SW480 (cell line): ENCODE results near the gene CRPPA.

Experiments used
- DNase-seq: peaks from one replicate; pipeline ENCODE4 v3.0.0-alpha.2; 2016; ENCODE audit warnings: low spot score

CRPPA gene

DNA sequence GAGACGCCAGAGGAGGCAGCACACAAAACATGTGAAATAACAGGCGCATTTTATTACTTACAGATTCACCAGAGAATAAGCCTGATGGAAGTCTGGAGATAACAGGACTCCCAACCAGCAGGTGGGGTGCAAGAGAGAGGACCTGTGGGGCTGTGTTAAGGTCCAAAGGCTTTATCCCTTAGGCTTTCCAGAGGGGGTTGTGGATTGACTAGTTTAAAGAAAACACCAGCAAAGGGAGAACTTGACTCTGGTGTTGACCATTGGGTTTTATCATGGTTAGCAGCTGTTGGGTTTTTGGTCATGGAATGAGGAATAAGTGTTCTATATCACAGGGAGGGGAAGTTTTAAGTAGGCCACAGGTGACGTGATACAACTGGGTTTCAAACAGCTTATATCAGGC is 1.6 kb upstream of the CRPPA start:
- DNase-seq = no peak

DNA sequence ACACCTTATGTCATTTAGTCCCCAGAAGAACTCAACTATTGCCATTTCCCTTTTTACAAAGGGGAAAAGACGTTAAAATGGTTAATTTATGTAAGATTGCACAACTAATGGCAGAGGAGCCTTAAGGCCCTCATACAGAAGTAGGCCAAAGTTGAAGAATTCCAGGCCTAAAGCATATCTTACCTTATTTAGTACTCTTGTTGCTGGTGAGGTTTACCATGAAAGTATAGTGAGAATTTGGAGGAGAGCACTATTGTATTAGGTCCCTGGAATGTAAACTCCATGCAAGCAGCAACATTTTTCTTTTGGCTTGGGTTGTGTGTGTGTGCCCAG is 731 bp upstream of the CRPPA start:
- DNase-seq = peak; percentile 23

DNA sequence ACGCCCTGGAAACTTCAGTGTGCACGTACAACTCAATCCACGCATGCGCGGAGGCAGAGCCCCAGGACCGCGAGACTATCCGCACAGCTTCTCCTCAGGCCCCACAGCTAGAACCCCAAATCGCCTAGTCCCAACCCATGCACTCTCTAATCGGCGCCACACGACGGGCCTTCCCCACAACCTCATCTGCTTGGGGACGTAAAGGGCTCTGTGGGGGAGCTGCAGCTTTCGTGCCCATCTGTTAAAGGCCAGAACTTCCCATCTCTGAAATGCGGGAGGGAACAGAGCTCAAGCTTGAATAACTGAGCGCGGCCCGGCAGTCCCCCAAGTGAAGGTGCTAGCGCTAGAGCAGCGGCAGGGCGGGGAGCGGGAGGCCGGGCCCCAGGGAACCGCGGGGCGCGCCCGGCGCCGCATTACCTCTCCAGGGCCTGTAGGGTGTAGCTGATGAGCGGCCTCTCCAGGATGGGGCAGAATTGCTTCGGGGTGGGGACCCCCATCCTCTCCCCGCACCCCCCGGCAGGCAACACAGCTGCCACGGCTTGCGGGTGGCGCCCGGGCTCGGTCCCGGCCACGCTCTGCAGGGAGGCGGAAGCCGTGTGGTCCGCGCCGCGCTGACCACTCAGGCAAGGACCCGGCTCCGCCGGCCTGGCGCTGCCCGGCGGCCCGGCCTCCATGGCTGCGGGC is 547 bp downstream of the CRPPA start:
- peak; percentile 97 for DNase-seq

DNA sequence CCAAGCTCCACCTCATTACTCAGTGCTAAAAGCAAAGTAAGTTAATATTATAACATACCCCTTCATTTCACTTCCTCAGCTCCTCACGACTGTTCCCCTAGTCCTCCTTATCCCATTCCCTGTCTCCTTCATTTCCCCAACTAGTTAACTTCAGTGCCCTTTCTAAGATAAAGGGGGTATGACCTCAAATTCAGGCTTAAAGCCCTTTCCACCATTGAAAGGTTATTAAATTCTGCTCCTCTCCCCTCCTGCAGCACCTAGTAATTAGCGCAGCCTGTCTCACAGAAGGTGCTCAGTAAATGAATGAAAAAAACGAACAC is 1.0 kb downstream of the CRPPA start:
- DNase-seq = no peak

DNA sequence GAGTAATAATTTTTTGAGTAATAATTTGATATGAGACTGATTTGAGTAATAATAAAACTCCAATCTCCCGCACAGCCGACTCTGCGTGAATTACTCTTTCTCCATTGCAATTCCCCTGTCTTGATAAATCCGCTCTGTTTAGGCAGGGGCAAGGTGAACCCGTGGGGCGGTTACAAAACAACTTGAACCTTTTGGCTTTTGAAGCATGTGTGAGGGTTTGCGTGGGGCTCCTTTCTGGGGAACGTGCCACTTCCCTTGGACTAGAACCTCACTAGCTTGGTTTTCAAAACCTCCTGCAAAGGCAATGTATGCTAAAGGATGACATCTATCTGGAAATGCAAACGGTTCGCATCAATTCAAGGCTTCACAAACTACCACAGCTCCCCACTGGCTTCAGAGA is 1.5 kb downstream of the CRPPA start:
- no peak for DNase-seq

DNA sequence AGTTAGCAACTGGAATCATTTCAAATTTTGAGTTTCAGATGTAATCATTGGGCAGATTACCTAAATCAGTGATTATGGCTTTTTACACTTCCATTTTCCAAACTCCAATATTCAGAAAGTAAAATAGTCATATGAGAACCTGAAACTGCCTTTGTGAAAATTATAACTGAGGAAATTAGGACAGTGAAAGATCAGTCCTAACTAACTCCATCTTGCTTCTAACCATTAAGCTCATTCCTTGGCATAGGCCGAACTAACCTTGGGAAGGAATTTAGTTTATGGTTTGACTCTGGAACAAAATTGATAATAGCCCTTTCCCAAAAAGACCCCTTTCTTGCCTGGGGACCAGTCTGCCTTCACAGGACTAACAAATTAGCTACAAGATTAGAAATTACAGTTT is 2.2 kb downstream of the CRPPA start:
- DNase-seq = no peak

DNA sequence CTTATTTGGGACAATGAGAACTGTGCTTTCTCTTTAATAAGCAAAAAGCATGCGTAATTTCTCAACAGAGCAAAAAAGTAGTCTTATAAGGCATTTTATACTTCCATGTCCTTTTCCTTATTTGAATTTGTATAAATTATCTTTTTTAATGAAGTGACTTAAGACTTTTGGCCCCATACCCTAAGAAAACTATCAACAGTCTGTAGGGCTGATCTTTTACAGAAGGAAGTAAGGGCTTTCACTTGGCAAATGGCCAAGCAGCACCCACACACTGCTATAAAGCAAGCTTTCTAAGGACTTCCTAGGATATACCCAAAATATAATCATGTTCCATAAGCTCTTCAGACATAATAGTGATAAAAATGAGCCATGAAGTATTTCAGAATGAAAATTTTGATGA is 3.4 kb downstream of the CRPPA start:
- no peak for DNase-seq

DNA sequence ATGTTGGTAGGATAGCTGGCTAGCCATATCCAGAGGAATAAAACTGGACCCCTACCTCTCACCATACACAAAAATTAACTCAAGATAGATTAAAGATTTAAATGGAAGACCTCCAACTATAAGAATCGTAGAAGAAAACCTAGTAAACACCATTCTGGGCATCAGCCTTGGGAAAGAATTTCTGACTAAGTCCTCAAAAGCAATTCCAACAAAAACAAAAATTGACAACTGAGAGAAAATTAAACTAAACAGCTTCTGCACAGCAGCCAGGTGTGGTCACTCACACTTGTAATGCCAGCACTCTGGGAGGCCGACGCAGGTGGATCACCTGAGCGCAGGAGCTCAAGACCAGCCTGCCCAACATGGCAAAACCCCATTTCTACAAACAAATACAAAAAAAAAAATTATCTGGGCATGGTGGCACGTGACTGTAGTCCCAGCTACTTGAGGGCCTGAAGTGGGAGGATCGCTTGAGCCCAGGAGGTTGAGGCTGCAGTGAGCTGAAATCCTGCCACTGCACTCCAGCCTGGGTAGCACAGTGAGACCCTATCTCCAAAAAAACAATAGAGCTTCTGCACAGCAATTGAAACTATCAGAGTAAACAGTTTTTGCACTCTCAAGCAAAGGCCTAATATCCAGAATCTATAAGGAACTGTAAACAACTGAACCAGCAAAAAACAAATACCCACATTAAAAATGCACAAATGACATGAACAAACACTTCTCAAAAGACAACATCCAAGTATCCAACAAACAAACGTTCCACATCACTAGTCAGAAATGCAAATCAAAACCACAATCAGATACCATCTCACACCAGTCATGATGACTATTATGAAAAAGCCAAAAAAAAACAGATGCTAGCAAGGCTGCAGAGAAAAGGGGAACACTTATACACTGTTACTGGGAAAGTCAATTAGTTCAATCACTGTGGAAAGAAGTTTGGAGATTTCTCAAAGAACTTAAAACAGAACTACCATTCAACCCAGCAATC is 4.8 kb downstream of the CRPPA start:
- peak; percentile 26 for DNase-seq

DNA sequence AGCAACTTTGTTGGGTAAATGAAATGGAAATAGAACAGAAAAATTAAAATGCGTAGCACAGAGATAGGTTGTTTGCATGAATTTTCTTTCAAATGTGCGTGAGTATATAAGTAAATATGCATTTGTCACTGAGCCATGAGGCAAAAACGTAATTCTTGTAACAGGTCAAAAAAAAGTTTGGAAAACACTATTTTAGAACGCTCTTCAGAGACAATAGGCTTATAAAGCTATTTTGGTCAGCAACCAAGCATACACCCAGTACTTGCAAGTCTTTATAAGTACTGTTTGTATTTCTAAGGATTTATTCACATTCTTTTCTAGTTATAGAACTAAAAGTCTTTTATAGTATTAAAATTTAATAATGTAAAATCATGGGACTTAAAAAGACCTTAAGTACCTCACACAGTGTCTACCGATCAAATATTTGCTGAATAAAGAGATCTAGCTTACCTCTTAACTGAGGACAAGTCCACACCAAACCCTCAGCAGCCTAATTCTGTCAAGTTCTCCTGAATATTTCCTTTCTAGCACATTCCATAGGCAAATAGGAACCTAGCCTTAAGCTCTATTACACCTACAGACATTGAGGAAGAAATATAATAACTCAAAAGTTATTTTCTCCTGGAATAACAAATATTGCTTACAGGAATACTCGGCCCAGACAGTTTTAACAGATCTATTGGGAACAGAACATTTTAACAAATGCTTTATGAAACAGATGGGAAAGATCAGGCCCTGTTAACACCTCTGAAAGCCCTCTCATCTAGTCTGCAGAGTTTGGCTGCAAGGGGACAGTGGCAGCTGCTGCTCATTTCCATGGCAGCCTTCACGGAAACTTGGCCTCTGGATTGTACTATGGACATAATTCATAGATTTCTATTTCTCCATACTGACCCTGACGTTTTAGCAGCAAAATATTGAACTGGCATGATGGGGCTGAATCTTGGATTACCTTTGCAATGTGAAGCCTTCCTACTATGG is 8.8 kb downstream of the CRPPA start:
- no peak for DNase-seq

DNA sequence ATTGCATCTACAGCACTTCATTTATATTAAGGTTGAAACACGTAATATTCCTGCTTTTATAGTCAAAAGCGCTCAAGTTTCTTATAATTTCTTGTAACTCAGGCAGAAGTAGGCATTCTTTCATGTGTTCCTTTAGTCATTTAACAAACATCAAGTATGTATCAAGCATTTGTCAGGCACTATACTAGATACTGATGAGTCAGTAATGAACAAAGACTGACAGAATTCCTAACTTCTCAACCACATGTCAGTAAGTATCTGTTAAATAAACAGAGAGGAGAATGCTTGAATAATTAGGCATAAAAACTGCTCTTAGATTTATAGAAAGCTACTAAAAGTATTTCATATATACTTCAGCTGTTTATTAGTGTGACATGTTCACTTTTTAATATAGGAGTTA is 9.9 kb downstream of the CRPPA start:
- no peak for DNase-seq

DNA sequence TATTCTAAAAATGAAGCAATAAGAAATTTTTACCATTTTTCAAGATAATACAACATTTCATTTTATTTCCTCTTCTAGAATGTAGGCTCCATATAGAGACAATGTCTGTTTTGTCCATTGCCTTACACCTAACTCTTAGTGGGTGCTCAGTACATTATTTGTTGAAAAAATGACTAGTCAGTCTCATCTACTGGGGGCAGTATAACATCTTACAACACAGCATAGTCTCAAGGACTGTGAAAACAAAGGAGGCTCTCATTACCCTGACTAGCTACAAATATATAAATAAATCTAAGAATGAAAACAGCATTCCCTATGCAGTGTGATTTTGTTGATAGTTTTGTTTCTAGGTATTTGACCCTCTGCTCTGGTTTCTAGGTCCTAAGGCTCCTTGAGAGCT is 11.6 kb downstream of the CRPPA start:
- DNase-seq = peak; percentile 22

DNA sequence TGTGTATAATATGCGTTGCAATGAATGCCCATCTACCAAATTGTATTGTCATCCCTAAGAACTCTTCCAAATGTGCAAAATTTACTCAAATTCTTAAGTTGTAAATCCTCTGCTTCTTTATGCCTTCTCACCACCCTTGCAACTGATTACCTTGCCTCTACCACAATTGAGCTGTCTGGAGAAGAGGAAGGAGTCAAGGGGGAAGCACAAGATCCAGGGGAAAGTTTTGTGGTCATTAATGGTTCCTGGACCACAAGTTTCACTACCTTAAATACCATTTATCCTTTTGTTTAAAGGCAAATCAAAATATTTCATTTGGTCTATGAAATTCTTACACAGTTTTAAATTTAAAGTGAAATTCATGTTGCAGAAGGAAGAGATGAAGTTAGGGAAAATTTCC is 16.7 kb downstream of the CRPPA start:
- DNase-seq = no peak

DNA sequence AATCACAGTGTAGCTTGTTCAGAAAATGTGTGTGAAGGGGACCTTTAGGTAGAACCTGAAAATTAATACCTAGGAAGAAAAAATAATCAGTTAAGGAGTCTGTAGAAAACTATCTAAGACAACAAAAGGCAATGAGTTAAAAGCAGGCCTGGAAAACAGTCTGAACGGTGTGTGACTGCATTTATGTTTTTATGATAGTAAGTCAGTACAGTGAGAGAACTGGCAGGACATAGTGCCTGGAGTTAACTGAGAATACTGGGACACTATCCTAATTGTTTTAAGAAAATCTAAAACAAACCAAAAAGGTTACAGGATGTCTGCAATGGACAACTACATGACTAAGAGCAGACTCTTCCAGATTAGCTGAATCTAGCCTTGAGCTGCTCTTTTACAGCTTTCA is 17.9 kb downstream of the CRPPA start:
- DNase-seq = no peak

DNA sequence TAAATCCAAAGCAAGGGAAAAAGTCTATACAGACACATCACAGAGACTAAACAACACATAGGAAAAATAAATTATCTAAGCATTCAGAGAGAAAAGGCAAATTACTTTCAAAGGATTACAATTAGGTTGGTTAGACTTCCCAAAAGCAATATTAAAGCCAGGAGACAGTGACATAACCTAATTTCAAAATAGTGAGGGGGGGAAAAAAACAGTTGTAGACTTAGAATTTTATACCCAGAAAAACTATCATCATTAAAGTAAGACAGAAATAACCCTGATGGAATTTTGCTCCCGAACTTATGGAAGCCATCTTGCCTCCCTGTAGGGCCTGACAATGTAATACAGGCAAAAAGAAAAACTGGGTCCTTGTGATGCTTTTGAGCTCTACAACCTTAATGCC is 18.4 kb downstream of the CRPPA start:
- no peak for DNase-seq

DNA sequence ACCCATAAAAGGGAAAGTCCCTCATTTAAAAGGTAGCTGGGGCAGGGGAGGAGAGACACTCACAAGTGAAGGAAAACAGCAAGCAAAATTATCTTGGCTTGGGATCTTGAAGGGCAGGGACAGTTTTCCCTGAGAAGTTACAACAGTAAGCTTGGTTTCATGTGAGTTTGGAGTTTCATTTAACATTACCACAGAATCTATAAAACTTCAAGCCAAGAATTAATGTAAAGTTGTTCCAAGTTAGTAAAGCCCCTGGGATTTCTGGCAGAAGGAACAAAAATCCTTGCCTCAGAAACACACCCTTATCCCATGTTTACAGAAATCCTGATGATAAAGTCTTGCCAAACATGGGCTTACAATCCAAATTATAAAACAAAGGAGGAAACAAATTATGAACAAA is 19.2 kb downstream of the CRPPA start:
- no peak for DNase-seq

DNA sequence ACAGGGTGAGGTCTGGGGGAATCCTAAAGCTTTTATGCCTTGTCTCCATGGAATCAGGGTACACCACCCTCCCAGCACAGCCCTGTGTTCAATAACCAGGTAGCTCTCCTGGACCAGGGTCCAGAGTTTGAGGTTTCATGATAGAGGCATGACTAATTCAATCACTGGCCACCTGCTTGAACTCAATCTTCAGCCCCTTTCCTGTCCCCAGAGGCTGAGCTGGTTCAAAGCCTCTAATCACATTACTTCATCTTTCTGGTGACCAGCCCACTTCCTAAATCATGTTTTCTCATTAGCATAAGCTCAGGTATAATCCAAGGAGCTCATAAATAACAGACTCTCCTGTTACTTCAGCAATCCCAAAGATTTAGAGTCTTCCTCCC is 20.5 kb downstream of the CRPPA start:
- no peak for DNase-seq

DNA sequence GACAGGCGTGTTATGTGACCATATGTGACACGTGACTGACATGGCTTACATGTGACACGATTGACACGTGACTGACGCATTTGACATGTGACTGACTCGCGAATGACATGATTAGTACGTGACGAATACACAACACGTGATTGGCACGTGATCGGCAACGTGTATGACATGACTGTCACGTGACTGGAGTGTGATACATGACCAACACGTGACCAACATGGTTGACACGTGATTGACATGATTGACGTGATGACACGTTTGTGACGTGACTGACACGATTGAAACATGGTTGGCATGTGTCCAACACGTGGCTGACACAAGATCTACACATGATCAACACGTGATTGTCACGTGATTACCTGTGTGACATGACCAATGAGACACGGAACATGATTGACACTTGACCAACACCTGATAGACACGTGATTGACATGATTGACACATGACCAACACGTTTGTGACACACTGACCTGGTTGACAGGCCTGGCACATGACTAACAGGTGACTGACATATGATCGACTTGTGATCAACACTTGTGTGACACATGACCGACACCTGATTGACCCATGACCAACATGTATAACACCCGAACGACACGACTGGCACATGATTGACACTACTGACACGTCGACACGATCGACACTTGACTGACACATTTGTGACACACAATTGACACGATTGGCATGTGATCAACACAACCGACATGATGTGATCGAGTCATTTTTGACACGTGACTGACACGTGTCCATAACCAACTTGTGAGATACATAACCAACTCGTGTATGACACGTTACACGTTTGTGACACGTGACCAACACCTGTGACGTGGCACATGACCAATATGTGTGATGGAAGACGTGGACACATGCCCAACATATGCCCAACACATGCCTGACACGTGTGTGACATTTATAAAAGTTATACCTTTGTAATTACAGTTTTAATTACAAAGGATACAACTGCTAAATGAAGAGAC is 21.1 kb downstream of the CRPPA start:
- no peak for DNase-seq

DNA sequence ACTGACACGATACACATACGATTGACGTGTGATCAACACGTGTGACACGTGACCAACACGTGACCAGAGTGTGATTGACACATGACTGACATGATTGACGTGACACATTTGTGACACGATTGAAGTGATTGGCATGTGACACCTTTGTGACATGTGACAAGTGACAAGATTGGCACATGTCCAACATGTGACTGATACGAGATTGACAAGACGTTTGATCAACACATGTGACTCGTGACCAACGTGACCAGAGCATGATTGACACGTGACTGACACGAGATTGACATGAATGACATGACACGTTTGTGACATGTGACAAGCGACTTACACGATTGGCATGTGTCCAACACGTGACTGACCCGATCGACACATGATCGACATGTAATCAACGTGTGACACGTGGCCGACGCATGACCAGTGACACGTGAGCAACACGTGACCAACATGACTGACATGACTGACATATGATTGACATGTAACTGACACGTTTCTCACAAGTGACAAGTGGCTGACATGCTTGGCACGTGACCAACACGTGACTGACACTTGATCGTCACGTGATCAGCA is 22.0 kb downstream of the CRPPA start:
- DNase-seq = no peak

DNA sequence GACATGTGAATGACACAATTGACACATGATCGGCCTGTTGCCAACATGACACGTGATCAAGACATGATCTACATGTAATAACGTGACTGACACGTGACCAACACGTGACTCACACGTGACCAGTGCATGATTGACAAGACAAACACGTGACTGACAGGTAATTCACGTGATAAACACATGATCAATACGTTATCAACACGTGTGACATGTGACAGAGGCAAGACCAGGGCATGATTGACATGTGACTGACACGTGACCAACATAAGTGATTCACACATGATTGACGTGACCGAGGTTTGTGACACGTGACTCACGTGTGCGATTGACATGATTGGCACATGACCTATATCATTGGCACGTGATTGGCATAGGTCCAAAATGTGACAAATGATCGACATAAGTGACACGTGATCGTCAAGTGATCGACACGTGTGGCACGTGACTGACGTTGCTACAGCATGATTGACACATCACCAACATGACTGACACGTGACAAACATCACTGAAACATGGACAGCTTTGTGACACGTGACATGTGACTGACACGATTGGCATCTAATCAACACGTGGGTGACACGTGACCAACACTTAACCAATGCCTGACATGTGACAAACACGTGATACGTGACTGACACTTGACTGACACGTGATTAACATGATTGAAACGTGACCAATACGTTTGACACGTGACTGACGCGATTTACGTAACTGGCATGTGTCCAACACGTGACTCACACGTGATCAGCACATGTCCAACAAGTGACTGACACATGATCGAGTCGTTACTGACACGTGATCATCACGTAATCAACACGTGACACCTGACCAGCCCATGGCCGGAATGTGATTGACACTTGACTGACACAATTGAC is 23.0 kb downstream of the CRPPA start:
- no peak for DNase-seq
